HCT116 (cell line): ENCODE data around the gene IDI1.

Source experiments
- CTCF ChIP-seq, 3 experiments: fragments of 200-600 bp in 1 of 3; sonication (generic) in 1 of 3; IDR thresholded peaks in 2 of 3; conservative IDR thresholded peaks in 1 of 3; 2 replicates each; pipeline ENCODE4 v1.5.1; 2012 to 2017; ENCODE audit warnings: low read depth in 2 of 3, low read length in 2 of 3, antibody characterized with exemption in 1 of 3, borderline replicate concordance in 1 of 3, control low read depth in 1 of 3, mild to moderate bottlenecking in 1 of 3, mixed read lengths in 1 of 3, mixed run types in 1 of 3, moderate library complexity in 1 of 3; ENCODE audit not compliant: insufficient read depth in 1 of 3
- ELF1 ChIP-seq: IDR thresholded peaks from 2 replicates; pipeline ENCODE4 v1.6.1; 2012; ENCODE audit warnings: low read depth, borderline replicate concordance
- MAX ChIP-seq: IDR thresholded peaks from 2 replicates; pipeline ENCODE4 v1.6.1; 2012
- POLR2A ChIP-seq: IDR thresholded peaks from 2 replicates; pipeline ENCODE4 v1.7.0; 2011; ENCODE audit warnings: borderline replicate concordance; ENCODE audit not compliant: insufficient read depth, insufficient read length; ENCODE audit errors: extremely low read depth
- POLR2AphosphoS5 ChIP-seq: IDR thresholded peaks from 2 replicates; pipeline ENCODE4 v1.6.1; 2011; ENCODE audit warnings: mild to moderate bottlenecking, low read depth, low read length, moderate library complexity
- RAD21 ChIP-seq: IDR thresholded peaks from 2 replicates; pipeline ENCODE4 v1.6.1; 2012; ENCODE audit warnings: low read depth, mild to moderate bottlenecking
- YY1 ChIP-seq: IDR thresholded peaks from 2 replicates; pipeline ENCODE4 v1.6.1; 2011; ENCODE audit warnings: low read length, low read depth, moderate library complexity, mild to moderate bottlenecking; ENCODE audit not compliant: insufficient replicate concordance; ENCODE audit errors: extremely low read depth
- ZBTB33 ChIP-seq: IDR thresholded peaks from 2 replicates; pipeline ENCODE4 v1.6.1; 2011; ENCODE audit warnings: mild to moderate bottlenecking, low read length, moderate library complexity; ENCODE audit not compliant: insufficient replicate concordance; ENCODE audit errors: extremely low read depth

GRCh38 chr10:1047937-1048336, 982 bp downstream of the IDI1 start:
- TF ChIP-seq CTCF (IDR thresholded peaks at IDR 0.05 in 2 of 3, conservative IDR thresholded peaks at IDR 0.05 in 1 of 3; ENCODE audit: borderline replicate concordance in 1 of 3, insufficient read depth in 1 of 3, low read depth in 2 of 3, low read length in 2 of 3), result no peak
- no peak for TF ChIP-seq POLR2AphosphoS5
- TF ChIP-seq MAX, result no peak
- TF ChIP-seq RAD21, result no peak
- no peak for TF ChIP-seq ZBTB33
- TF ChIP-seq ELF1, result no peak
- TF ChIP-seq POLR2A, result no peak
- no peak for TF ChIP-seq YY1
